SH-SY5Y (cell line): ENCODE measurements around the gene CCR8.

Experiments
- GATA2 ChIP-seq: IDR thresholded peaks from 2 replicates; pipeline ENCODE4 v1.6.1; 2011; ENCODE audit warnings: mild to moderate bottlenecking, low read depth, low read length
- GATA3 ChIP-seq: IDR thresholded peaks from 2 replicates; pipeline ENCODE4 v1.6.1; 2011; ENCODE audit warnings: low read depth, mild to moderate bottlenecking, low read length, moderate library complexity

DNA sequence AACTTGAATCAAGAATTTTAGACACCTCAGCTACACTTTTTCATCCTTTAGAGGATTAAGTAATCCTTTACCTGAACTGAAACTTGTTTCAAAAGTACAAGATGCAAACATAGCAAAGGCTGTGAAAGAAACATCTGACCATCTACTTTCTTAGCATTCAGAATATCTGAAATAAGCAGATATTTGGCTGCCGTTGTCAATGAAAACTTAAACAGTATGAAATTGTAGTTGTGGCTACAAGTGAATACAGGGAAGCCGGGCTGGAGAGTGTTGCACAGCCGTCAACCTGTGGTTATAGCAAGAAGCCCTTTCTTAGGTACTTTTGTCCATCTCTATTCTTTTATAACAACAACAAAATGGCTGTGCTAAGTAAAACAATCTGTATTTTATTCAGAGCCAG, 42.7 kb upstream of the CCR8 start:
- TF ChIP-seq GATA2 (no peak), GATA3 (no peak)
